ENCODE measurements around the gene RFX7.

Gene RFX7

DNA sequence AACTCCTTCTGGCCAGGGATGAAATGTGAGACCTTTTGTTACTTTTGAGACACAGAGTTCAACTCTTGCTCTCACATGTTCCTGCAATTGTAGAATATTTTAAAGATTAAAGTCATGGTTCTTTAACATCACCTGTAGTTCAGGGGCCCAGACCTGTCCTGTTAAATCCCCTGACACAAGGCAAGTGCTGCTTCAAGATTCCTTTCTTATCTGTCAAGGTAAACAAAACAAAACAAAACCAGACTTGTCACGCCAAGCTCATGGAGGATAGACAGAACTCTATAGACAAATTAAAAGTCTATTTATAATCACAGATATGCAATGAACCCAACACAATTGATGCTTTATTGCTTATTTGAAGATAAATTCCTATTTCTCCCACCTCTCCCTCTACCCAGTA lies 201.6 kb downstream of the RFX7 start:
- H3K27me3 ChIP-seq (replicated peaks; ENCODE audit: control insufficient read depth, insufficient read depth, low read length), result no peaks in the 10 kb centered on the region
- H3K36me3 ChIP-seq (ENCODE audit: control insufficient read depth, insufficient read depth, low read length, severe bottlenecking), result no peaks in the 10 kb centered on the region

DNA sequence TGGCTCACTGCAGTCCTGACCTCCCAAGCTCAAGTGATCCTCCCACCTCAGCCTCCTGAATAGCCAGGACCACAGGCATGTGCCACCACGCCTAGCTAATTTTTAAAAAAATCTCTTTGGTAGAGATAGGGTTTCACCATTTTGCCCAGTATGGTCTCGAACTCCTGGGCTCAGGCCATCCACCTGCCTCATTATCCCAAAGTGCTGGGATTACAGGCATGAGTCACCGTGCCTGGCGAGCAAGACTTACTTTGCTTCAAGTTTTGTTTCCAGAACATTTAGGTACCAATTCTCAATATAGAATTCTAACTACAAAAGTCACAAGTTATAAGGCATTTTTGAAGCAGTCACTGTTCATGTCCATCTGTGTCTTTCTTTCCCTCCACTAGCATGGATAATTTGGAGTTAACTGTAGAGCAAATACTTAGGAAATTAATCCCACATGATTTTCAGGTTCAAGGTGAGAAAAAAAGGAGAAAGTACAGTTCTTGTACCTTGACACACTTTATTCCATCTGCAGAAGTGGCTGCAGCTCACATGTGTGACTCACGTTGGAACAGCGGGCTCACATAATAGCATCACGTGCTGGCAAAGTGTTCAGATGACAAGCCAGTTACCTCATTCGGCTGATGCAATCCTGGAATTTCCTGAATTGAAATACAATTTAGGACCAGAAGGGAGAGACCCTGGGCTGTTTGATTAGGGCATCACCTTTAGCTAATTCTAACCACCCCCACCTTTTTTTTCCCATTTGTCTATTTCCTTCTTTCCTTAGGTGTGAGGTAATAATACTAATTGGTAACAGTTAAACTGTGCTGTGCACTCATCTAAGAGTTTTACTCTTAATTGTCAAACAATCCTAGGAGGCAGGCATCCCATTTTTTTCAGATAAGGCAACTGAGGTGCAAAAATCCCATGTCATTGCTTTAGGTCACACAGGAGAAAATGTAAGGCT lies 203.3 kb downstream of the RFX7 start:
- no peaks in the 10 kb centered on the region for H3K36me3 ChIP-seq (ENCODE audit: control insufficient read depth, insufficient read depth, low read length, severe bottlenecking)
- no peaks in the 10 kb centered on the region for H3K27me3 ChIP-seq (replicated peaks; ENCODE audit: control insufficient read depth, insufficient read depth, low read length)
- H3K9me3 ChIP-seq (ENCODE audit: control insufficient read depth, low read length), result no peaks in the 10 kb centered on the region
- H3K4me1 ChIP-seq (ENCODE audit: control insufficient read depth, insufficient read depth, low read length), result peaks cover 24% of the 10 kb centered on the region
- no peak overlapping the region for H3K9ac ChIP-seq (ENCODE audit: low read length)
- DNase-seq (ENCODE audit: low read depth), result peak; percentile 96
- no peak overlapping the region for H3K4me3 ChIP-seq (ENCODE audit: low read length)

More for the DNA sequence above, 201.6 kb downstream of the RFX7 start:
- Histone ChIP-seq H3K9ac (ENCODE audit: low read length) (no peak overlapping the region), H3K4me3 (ENCODE audit: low read length) (no peak overlapping the region), H3K9me3 (ENCODE audit: control insufficient read depth, low read length) (no peaks in the 10 kb centered on the region), H3K4me1 (ENCODE audit: control insufficient read depth, insufficient read depth, low read length) (peaks cover 24% of the 10 kb centered on the region)
- no peak for DNase-seq (ENCODE audit: low read depth)

DNA sequence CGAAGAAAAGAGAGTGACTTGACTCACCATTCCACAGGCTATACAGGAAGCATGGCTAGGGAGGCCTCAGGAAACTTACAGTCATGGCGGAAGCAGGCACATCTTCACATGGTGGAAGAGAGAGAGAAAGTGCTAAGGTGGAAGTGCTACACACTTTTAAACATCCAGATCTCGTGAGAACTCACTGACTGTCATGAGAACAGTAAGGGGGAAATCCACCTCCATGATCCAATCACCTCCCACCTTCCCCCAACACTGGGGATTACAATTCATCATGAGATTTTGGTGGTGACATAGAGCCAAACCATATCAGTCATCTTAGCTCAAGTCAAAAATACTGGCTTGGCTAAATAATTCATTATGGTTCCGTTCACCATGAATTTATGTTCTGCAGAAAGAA lies 205.0 kb downstream of the RFX7 start:
- H3K9ac ChIP-seq (ENCODE audit: low read length), result no peak overlapping the region
- no peaks in the 10 kb centered on the region for H3K9me3 ChIP-seq (ENCODE audit: control insufficient read depth, low read length)
- no peaks in the 10 kb centered on the region for H3K36me3 ChIP-seq (ENCODE audit: control insufficient read depth, insufficient read depth, low read length, severe bottlenecking)
- H3K4me3 ChIP-seq (ENCODE audit: low read length), result no peak overlapping the region
- H3K4me1 ChIP-seq (ENCODE audit: control insufficient read depth, insufficient read depth, low read length), result peaks cover 24% of the 10 kb centered on the region
- no peaks in the 10 kb centered on the region for H3K27me3 ChIP-seq (replicated peaks; ENCODE audit: control insufficient read depth, insufficient read depth, low read length)
- no peak for DNase-seq (ENCODE audit: low read depth)

DNA sequence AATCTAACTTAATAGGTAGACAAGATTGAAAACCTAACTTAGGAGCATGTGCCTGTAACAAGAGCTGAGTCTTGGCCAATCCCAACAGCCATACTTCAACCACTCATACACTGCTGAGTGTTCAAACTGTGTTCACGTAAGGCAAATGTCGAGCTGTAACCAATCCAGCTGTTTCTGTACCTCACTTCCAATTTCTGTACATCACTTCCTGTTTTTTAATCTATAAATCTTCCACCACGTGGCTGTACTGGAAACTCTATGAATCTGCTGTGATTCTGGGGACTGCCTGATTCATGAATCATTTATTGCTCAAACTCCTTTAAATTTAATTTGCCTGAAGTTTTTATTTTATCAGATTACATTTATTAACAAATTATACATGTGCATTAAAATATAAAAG lies 205.7 kb downstream of the RFX7 start:
- DNase-seq (ENCODE audit: low read depth), result peak; percentile 42
- no peak overlapping the region for H3K9ac ChIP-seq (ENCODE audit: low read length)
- H3K27me3 ChIP-seq (replicated peaks; ENCODE audit: control insufficient read depth, insufficient read depth, low read length), result no peaks in the 10 kb centered on the region
- H3K4me3 ChIP-seq (ENCODE audit: low read length), result no peak overlapping the region
- H3K36me3 ChIP-seq (ENCODE audit: control insufficient read depth, insufficient read depth, low read length, severe bottlenecking), result no peaks in the 10 kb centered on the region
- H3K4me1 ChIP-seq (ENCODE audit: control insufficient read depth, insufficient read depth, low read length), result peaks cover 24% of the 10 kb centered on the region
- no peaks in the 10 kb centered on the region for H3K9me3 ChIP-seq (ENCODE audit: control insufficient read depth, low read length)
